Neural cell (in vitro differentiated cells): ENCODE measurements around the gene ACAN. TPM values are rescaled to one million over a fixed set of nuclear protein-coding genes. Genes with fewer than 3 reads are reported as not detected.

Experiments used
- H2AFZ ChIP-seq: fragments of 200-600, 300-800 bp; sonication (generic), shearing (Covaris generic); 2 replicates; pipeline ENCODE4 v1.6.0; 2014; ENCODE audit warnings: low read depth, mild to moderate bottlenecking, antibody characterized with exemption, low read length, moderate library complexity
- H3F3A ChIP-seq: fragments of 200-600 bp; shearing (Covaris generic); 2 replicates; pipeline ENCODE4 v1.6.1; 2016; ENCODE audit warnings: mild to moderate bottlenecking, moderate library complexity, mixed read lengths, antibody characterized with exemption, low read length; ENCODE audit not compliant: insufficient read depth, poor library complexity, severe bottlenecking
- H3K27ac ChIP-seq: fragments of 200-600, 300-800 bp; sonication (generic), shearing (Covaris generic); 2 replicates; pipeline ENCODE4 v1.5.1; 2014; ENCODE audit warnings: mild to moderate bottlenecking, low read length, moderate library complexity
- H3K27me3 ChIP-seq: fragments of 300-800, 200-600 bp; sonication (generic), shearing (Covaris generic); 2 replicates; pipeline ENCODE4 v1.6.0; 2014; ENCODE audit warnings: mild to moderate bottlenecking, low read depth, low read length, moderate library complexity; ENCODE audit not compliant: insufficient read depth
- H3K36me3 ChIP-seq: fragments of 300-800, 200-600 bp; sonication (generic), shearing (Covaris generic); 2 replicates; pipeline ENCODE4 v1.5.1; 2014; ENCODE audit warnings: mild to moderate bottlenecking, antibody characterized with exemption, low read length, moderate library complexity; ENCODE audit not compliant: insufficient read depth
- H3K4me2 ChIP-seq: fragments of 300-800, 200-600 bp; sonication (generic), shearing (Covaris generic); 2 replicates; pipeline ENCODE4 v1.6.0; 2014; ENCODE audit warnings: mild to moderate bottlenecking, low read length
- H3K4me3 ChIP-seq: fragments of 300-800, 200-600 bp; sonication (generic), shearing (Covaris generic); 2 replicates; pipeline ENCODE4 v1.5.1; 2014; ENCODE audit warnings: mild to moderate bottlenecking, low read length, moderate library complexity
- H3K79me2 ChIP-seq: fragments of 200-600 bp; shearing (Covaris generic); replicated peaks from 2 replicates; pipeline ENCODE4 v1.6.0; 2014; ENCODE audit warnings: mild to moderate bottlenecking, low read length, moderate library complexity; ENCODE audit not compliant: insufficient read depth
- H3K9ac ChIP-seq: fragments of 300-800, 200-600 bp; sonication (generic), shearing (Covaris generic); 2 replicates; pipeline ENCODE4 v1.6.1; 2016; ENCODE audit warnings: mild to moderate bottlenecking, low read length, mixed read lengths
- H3K9me2 ChIP-seq: fragments of 200-600 bp; shearing (Covaris generic); 2 replicates; pipeline ENCODE4 v1.6.1; 2016; ENCODE audit warnings: mild to moderate bottlenecking, low read length, mixed read lengths; ENCODE audit not compliant: insufficient read depth
- H3K9me3 ChIP-seq: fragments of 200-600, 300-800 bp; sonication (generic), shearing (Covaris generic); 2 replicates; pipeline ENCODE4 v1.6.1; 2016; ENCODE audit warnings: mild to moderate bottlenecking, mixed run types, low read length, moderate library complexity, mixed read lengths
- H4K20me1 ChIP-seq: fragments of 200-600 bp; shearing (Covaris generic); 2 replicates; pipeline ENCODE4 v1.6.1; 2016; ENCODE audit warnings: mild to moderate bottlenecking, mixed run types; ENCODE audit not compliant: insufficient read depth
- CTCF ChIP-seq: fragments of 450-650 bp; IDR thresholded peaks from 2 replicates; pipeline ENCODE4 v1.5.1; 2014; ENCODE audit warnings: antibody characterized with exemption, mild to moderate bottlenecking, moderate library complexity; ENCODE audit not compliant: poor library complexity, severe bottlenecking
- EP300 ChIP-seq: fragments of 450-650 bp; conservative IDR thresholded peaks from 2 replicates; pipeline ENCODE4 v1.6.1; 2014; ENCODE audit warnings: antibody characterized with exemption, mild to moderate bottlenecking, moderate library complexity; ENCODE audit not compliant: poor library complexity, severe bottlenecking
- EZH2 ChIP-seq: fragments of 200-600, 300-800 bp; shearing (Covaris generic), sonication (generic); IDR thresholded peaks from 2 replicates; pipeline ENCODE4 v1.6.1; 2014; ENCODE audit warnings: antibody characterized with exemption, low read length, borderline replicate concordance, mild to moderate bottlenecking; ENCODE audit not compliant: insufficient read depth, poor library complexity, severe bottlenecking
- MXI1 ChIP-seq: fragments of 450-650 bp; conservative IDR thresholded peaks from 2 replicates; pipeline ENCODE4 v1.6.1; 2014; ENCODE audit warnings: antibody characterized with exemption, mild to moderate bottlenecking; ENCODE audit not compliant: poor library complexity, severe bottlenecking
- POLR2AphosphoS5 ChIP-seq: IDR thresholded peaks from 2 replicates; pipeline ENCODE4 v1.6.1; 2012
- RAD21 ChIP-seq: fragments of 450-650 bp; conservative IDR thresholded peaks from 2 replicates; pipeline ENCODE4 v1.6.1; 2014; ENCODE audit warnings: antibody characterized with exemption, mild to moderate bottlenecking, moderate library complexity
- REST ChIP-seq: IDR thresholded peaks from 2 replicates; pipeline ENCODE4 v1.6.1; 2012; ENCODE audit warnings: borderline replicate concordance
- SMC3 ChIP-seq: fragments of 450-650 bp; conservative IDR thresholded peaks from 2 replicates; pipeline ENCODE4 v1.6.1; 2014; ENCODE audit warnings: antibody characterized with exemption, mild to moderate bottlenecking, moderate library complexity; ENCODE audit not compliant: poor library complexity
- TAF1 ChIP-seq: IDR thresholded peaks from 2 replicates; pipeline ENCODE4 v1.6.1; 2012; ENCODE audit warnings: low read depth
- polyA plus RNA-seq: library from polyadenylated mRNA; depleted of rRNA; stranded (reverse); fragments of >200 nt; gene quantifications from 2 replicates; pipeline ENCODE4 v1.2.3, GENCODE V29; 2014

ACAN gene
- polyA plus RNA-seq, 1 donor from 2014 or later = not detected

GRCh38 chr15:88788036-88788435 lies 15.2 kb upstream of the ACAN start:
- H3K27me3 ChIP-seq = no peaks in the 10 kb centered on the region
- H2AFZ ChIP-seq = no peak overlapping the region
- TF ChIP-seq EP300 = no peak
- no peak for TF ChIP-seq REST
- no peak for TF ChIP-seq CTCF
- TF ChIP-seq SMC3 = no peak
- no peak for TF ChIP-seq TAF1
- TF ChIP-seq RAD21 = no peak
- no peak for TF ChIP-seq EZH2
- no peak for TF ChIP-seq POLR2AphosphoS5
- no peak for TF ChIP-seq MXI1
- no peak overlapping the region for H3K4me3 ChIP-seq
- no peaks in the 10 kb centered on the region for H3K9me3 ChIP-seq
- H3K27ac ChIP-seq = no peak overlapping the region
- no peaks in the 10 kb centered on the region for H3K9me2 ChIP-seq
- H3K36me3 ChIP-seq = no peaks in the 10 kb centered on the region
- no peak overlapping the region for H3K9ac ChIP-seq
- no peak overlapping the region for H3K4me2 ChIP-seq
- H3F3A ChIP-seq = no peaks in the 10 kb centered on the region
- no peaks in the 10 kb centered on the region for H4K20me1 ChIP-seq
- H3K79me2 ChIP-seq = no peaks in the 10 kb centered on the region

- TF ChIP-seq TAF1 (no peak), RAD21 (no peak), SMC3 (no peak), POLR2AphosphoS5 (no peak), CTCF (no peak), EP300 (no peak), REST (no peak), MXI1 (no peak), EZH2 (no peak)
- Histone ChIP-seq H2AFZ (no peak overlapping the region), H3K9me3 (no peaks in the 10 kb centered on the region), H3K36me3 (no peaks in the 10 kb centered on the region), H3K27ac (no peak overlapping the region), H3K4me3 (no peak overlapping the region), H4K20me1 (no peaks in the 10 kb centered on the region), H3K27me3 (no peaks in the 10 kb centered on the region), H3K9ac (no peak overlapping the region), H3K4me2 (no peak overlapping the region), H3K9me2 (no peaks in the 10 kb centered on the region), H3K79me2 (no peaks in the 10 kb centered on the region), H3F3A (no peaks in the 10 kb centered on the region)
Observed at GRCh38 chr15:88788816-88789215, 14.4 kb upstream of the ACAN start.
